Suprapubic skin (tissue), 4 donors: Measurements from ENCODE around the gene CAMTA1.

Source experiments
- CTCF ChIP-seq, 2 donors: fragments of 200-600 bp in 1 of 2; fragments of 450-650 bp in 1 of 2; sonication (generic) in 1 of 2; IDR thresholded peaks; one replicate each; pipeline ENCODE4 v1.5.1; 2016 to 2019; ENCODE audit warnings: antibody characterized with exemption in 2 of 2, mild to moderate bottlenecking in 1 of 2, moderate library complexity in 1 of 2
- EP300 ChIP-seq: sonication (generic); formaldehyde crosslinking; IDR thresholded peaks from one replicate; pipeline ENCODE4 v1.6.1; 2017; ENCODE audit warnings: antibody characterized with exemption
- POLR2A ChIP-seq, 2 donors: fragments of 450-650 bp; IDR thresholded peaks; one replicate each; pipeline ENCODE4 v1.6.1; 2017; ENCODE audit warnings: antibody characterized with exemption in 2 of 2, mild to moderate bottlenecking in 2 of 2, moderate library complexity in 2 of 2
- POLR2AphosphoS5 ChIP-seq, 3 donors: sonication (generic); formaldehyde crosslinking; IDR thresholded peaks; one replicate each; pipeline ENCODE4 v1.6.1; 2017; ENCODE audit warnings: antibody characterized with exemption in 3 of 3

- TF ChIP-seq POLR2A (IDR thresholded peaks at IDR 0.05) (no peak), EP300 (no peak), CTCF (IDR thresholded peaks at IDR 0.05) (no peak), POLR2AphosphoS5 (IDR thresholded peaks at IDR 0.05) (no peak)
These were observed 672.6 kb downstream of the CAMTA1 start for GRCh38 chr1:7457811-7458210.
